GM23248 (cell line): ENCODE results near the gene MAST3.

Source experiments
- EZH2 ChIP-seq: fragments of 200-600 bp; sonication (generic); IDR thresholded peaks from 2 replicates; pipeline ENCODE4 v1.6.1; 2018; ENCODE audit warnings: antibody characterized with exemption, mild to moderate bottlenecking; ENCODE audit not compliant: insufficient read depth, poor library complexity, severe bottlenecking
- EZH2phosphoT487 ChIP-seq: fragments of 200-600 bp; sonication (generic); IDR thresholded peaks from 2 replicates; pipeline ENCODE4 v1.6.1; 2018; ENCODE audit warnings: antibody characterized with exemption, moderate library complexity, mild to moderate bottlenecking, low read depth; ENCODE audit not compliant: insufficient read depth

GRCh38 chr19:18149596-18149975 is 52.0 kb downstream of the MAST3 start:
- no peak for TF ChIP-seq EZH2
- TF ChIP-seq EZH2phosphoT487, result no peak
